H1 (cell line): Measurements from ENCODE around the gene COL27A1. TPM values are rescaled to one million over a fixed set of nuclear protein-coding genes. Genes with fewer than 3 reads are reported as not detected.

Experiments used
- polyA plus RNA-seq, 7 experiments: library from polyadenylated mRNA; depleted of rRNA in 3 of 7; stranded (reverse) in 5 of 7; unstranded in 2 of 7; fragments of >200 nt in 5 of 7; fragments of 200-250 nt in 2 of 7; gene quantifications; 1 replicate in 5 of 7; 2 replicates in 1 of 7; 4 replicates in 1 of 7; pipeline versions ENCODE4 v1.2.1 to v1.2.3, GENCODE V29; 2011 to 2013; ENCODE audit warnings: missing spikeins in 2 of 7, mixed read lengths in 2 of 7
- total RNA-seq: library from RNA; stranded (reverse); fragmentation: NEBNext Ultra II Directional; extraction: Animal tissue kit (Norgen Biotek cat#: 25700); gene quantifications from 2 replicates; pipeline ENCODE4 v1.2.1, GENCODE V29; 2021
- TF ChIP-seq, protein P1 (sequence below), 3 experiments: IDR thresholded peaks; 1 replicate in 2 of 3; 2 replicates in 1 of 3; pipeline versions ENCODE4 v1.5.1 to v1.6.1; 2011; ENCODE audit warnings: low read length in 3 of 3, mild to moderate bottlenecking in 3 of 3, inconsistent platforms in 2 of 3, low read depth in 1 of 3, moderate library complexity in 1 of 3; ENCODE audit not compliant: insufficient read depth in 1 of 3; ENCODE audit errors: control extremely low read depth in 1 of 3

COL27A1 gene
- total and polyA plus RNA-seq, 2 of the 8 experiments (the other 6 are each of a cell fraction or from before 2014, with no cell fraction given): 15.1 to 22.8 TPM

GRCh38 chr9:114131808-114132549 lies 23.4 kb upstream of the COL27A1 start (continued):
- TF ChIP-seq, protein P1, sequence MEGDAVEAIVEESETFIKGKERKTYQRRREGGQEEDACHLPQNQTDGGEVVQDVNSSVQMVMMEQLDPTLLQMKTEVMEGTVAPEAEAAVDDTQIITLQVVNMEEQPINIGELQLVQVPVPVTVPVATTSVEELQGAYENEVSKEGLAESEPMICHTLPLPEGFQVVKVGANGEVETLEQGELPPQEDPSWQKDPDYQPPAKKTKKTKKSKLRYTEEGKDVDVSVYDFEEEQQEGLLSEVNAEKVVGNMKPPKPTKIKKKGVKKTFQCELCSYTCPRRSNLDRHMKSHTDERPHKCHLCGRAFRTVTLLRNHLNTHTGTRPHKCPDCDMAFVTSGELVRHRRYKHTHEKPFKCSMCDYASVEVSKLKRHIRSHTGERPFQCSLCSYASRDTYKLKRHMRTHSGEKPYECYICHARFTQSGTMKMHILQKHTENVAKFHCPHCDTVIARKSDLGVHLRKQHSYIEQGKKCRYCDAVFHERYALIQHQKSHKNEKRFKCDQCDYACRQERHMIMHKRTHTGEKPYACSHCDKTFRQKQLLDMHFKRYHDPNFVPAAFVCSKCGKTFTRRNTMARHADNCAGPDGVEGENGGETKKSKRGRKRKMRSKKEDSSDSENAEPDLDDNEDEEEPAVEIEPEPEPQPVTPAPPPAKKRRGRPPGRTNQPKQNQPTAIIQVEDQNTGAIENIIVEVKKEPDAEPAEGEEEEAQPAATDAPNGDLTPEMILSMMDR (IDR thresholded peaks at IDR 0.05; ENCODE audit: control extremely low read depth in 1 of 3, insufficient read depth in 1 of 3, low read depth in 1 of 3, low read length in 3 of 3): no peak
